GM06990 (cell line): ENCODE data around the gene KCNG4.

Source experiments
- DNase-seq: peaks from one replicate; pipeline ENCODE4 v3.0.0-alpha.2; 2011; ENCODE audit not compliant: insufficient read length; ENCODE audit errors: extremely low read depth
- H3K27me3 ChIP-seq: replicated peaks from 2 replicates; pipeline ENCODE4 v1.6.0; 2011; ENCODE audit warnings: low read length; ENCODE audit not compliant: control insufficient read depth, insufficient read depth
- H3K36me3 ChIP-seq: 2 replicates; pipeline ENCODE4 v1.5.1; 2011; ENCODE audit warnings: low read length; ENCODE audit not compliant: control insufficient read depth, insufficient read depth
- H3K4me3 ChIP-seq: replicated peaks from 2 replicates; pipeline ENCODE4 v1.5.1; 2011; ENCODE audit warnings: low read depth, mild to moderate bottlenecking, control low read depth, low read length
- CTCF ChIP-seq: IDR thresholded peaks from 2 replicates; pipeline ENCODE4 v1.5.1; 2011; ENCODE audit warnings: low read length, control low read depth, mild to moderate bottlenecking, inconsistent platforms; ENCODE audit not compliant: insufficient read depth, poor library complexity, severe bottlenecking

KCNG4 gene

GRCh38 chr16:84277244-84277823 is 37.5 kb upstream of the KCNG4 start:
- no peaks in the 10 kb centered on the region for H3K36me3 ChIP-seq
- H3K4me3 ChIP-seq, result no peak overlapping the region
- TF ChIP-seq CTCF, result peak; percentile 86
- H3K27me3 ChIP-seq, result no peaks in the 10 kb centered on the region; the same call in 1 of the 2 replicates
- DNase-seq, result peak; percentile 28

GRCh38 chr16:84275585-84276151 is 35.9 kb upstream of the KCNG4 start:
- TF ChIP-seq CTCF, result no peak
- H3K4me3 ChIP-seq, result no peak overlapping the region
- DNase-seq, result no peak
- no peaks in the 10 kb centered on the region; the same call in 1 of the 2 replicates for H3K27me3 ChIP-seq
- H3K36me3 ChIP-seq, result no peaks in the 10 kb centered on the region

- no peak for DNase-seq
- Histone ChIP-seq H3K4me3 (no peak overlapping the region), H3K27me3 (no peaks in the 10 kb centered on the region; the same call in 1 of the 2 replicates), H3K36me3 (no peaks in the 10 kb centered on the region)
- no peak for TF ChIP-seq CTCF
Measured at GRCh38 chr16:84274515-84274914, 34.7 kb upstream of the KCNG4 start.

DNA sequence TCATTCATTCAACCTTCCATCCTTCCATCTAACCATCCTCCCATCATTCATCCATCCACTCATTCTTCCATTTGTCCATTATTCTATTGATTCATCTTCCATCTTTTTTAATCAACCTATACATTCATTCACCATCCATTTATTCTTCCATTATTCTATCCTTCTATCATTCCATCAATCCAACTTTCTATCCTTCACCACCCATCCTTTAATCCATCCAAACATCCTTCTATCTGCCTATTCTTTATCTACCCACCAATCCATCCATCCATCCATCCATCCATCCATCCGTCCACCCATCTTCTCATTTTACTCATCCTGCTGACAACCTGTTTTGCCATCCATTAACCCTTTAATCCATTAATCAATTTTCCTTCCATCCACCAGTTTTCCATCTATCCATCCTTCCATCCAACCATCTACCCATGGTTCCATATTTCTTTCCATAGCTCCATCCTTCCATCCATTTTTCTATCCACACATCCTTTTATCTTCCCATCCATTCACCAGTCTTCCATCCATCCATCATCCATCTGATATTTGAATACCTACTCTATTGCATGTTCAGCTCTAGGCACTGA is 33.0 kb upstream of the KCNG4 start:
- TF ChIP-seq CTCF, result no peak
- DNase-seq, result no peak
- H3K36me3 ChIP-seq, result no peaks in the 10 kb centered on the region
- H3K27me3 ChIP-seq, result no peaks in the 10 kb centered on the region; the same call in 1 of the 2 replicates
- H3K4me3 ChIP-seq, result no peak overlapping the region

DNA sequence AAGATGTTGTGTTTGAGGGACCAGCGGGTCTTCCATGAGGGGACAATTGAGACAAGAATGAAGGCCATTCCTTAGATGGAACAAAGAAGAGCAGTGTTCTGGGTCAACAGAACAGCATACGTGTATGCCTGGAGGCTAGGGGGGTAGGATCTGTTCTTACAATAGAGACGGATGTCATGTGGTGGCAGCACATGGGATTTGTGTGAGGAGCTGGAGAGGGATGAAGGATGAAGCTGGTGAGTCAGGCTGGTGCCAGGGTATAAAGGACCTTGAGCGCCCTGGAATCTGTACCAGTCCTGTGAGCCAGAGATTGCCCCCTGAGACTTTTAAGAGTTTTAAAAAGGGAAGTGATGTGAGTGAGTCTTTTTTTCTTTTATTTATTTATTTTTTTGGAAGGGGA is 32.1 kb upstream of the KCNG4 start:
- H3K36me3 ChIP-seq, result no peaks in the 10 kb centered on the region
- H3K27me3 ChIP-seq, result no peaks in the 10 kb centered on the region; the same call in 1 of the 2 replicates
- no peak for DNase-seq
- no peak for TF ChIP-seq CTCF
- no peak overlapping the region for H3K4me3 ChIP-seq

DNA sequence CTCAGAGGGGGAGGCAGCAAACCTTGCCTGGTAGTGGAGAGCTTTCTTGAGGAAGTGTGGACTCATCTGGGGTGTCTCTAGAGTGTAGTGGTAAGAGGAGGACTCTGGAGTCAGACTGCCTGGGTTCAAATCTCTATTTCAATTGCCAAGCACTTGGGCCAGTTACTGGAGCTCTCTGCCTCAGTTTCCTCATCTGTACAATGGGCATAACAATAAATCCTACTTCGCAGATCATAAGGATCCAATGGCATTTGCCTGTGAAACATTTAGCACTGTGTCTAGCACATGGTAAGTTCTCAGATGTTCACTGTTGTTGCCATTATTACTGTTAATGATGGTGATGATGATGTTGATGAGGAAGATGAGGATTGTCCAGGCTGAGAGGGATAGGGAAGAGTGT is 31.2 kb upstream of the KCNG4 start:
- Histone ChIP-seq H3K36me3 (no peaks in the 10 kb centered on the region), H3K4me3 (no peak overlapping the region), H3K27me3 (no peaks in the 10 kb centered on the region; the same call in 1 of the 2 replicates)
- no peak for TF ChIP-seq CTCF
- DNase-seq, result no peak
